RPMI7951 (cell line): Measurements from ENCODE around the gene CARNS1. TPM values are rescaled to one million over a fixed set of nuclear protein-coding genes. Genes with fewer than 3 reads are reported as not detected.
A peak's percentile ranks its signal among the peaks of the same experiment; 100 is the strongest.

Experiments
- DNase-seq: peaks from one replicate; pipeline ENCODE4 v3.0.0-alpha.2; 2012; ENCODE audit warnings: low read depth
- total RNA-seq: library from RNA; depleted of rRNA; stranded (reverse); fragments of >200 nt; shearing (Covaris generic); gene quantifications from 2 replicates; pipeline ENCODE4 v1.2.3, GENCODE V29; 2014

CARNS1 gene
- total RNA-seq, 1 experiment from 2014 or later: not detected

- DNase-seq: no peak
Observed at GRCh38 chr11:67441098-67441563, 25.7 kb downstream of the CARNS1 start.

GRCh38 chr11:67441731-67442351 lies 26.4 kb downstream of the CARNS1 start:
- no peak for DNase-seq

- DNase-seq: no peak
Observed at GRCh38 chr11:67442504-67443404, 27.3 kb downstream of the CARNS1 start.

- no peak for DNase-seq
Observed at GRCh38 chr11:67445515-67445914, 30.0 kb downstream of the CARNS1 start.

DNA sequence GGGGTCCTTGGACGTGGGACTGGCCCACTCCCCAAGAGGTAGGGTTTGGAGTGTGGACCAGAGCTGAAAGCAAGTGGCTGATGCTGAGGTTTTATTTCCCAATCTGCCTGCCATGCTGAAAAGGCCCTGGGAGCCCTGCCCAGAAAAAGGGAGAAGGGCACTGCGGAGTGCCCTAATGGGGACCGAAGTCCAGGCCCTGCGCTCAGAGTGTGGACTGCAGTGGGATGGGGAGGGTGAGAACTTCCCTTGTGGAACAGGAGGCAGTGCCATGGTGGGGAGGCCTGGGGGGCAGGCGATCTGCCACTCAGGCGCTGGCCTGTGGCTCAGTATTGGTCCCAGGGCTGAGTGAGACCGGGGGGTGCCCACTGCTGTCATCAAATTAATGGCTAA lies 32.7 kb downstream of the CARNS1 start:
- no peak for DNase-seq

GRCh38 chr11:67449116-67449844 lies 33.8 kb downstream of the CARNS1 start:
- DNase-seq: no peak

- no peak for DNase-seq
Observed at GRCh38 chr11:67450796-67451657, 35.5 kb downstream of the CARNS1 start.

DNA sequence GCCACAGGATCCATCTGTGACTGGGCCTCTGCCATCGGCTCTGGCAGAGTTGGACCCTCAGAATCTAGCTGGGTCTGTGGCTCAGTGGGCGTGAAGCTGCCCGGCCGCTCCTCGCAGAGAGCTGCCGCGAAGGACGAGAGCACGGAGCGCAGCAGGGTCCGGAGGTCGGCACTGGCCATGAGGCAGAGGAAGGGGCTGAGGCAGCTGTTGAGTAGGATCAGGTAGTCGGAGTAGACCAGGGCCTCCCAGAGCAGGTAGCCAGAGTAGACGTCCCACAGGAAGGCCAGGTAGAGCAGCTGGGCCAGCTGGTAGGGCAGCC lies 36.1 kb downstream of the CARNS1 start:
- DNase-seq: no peak

DNA sequence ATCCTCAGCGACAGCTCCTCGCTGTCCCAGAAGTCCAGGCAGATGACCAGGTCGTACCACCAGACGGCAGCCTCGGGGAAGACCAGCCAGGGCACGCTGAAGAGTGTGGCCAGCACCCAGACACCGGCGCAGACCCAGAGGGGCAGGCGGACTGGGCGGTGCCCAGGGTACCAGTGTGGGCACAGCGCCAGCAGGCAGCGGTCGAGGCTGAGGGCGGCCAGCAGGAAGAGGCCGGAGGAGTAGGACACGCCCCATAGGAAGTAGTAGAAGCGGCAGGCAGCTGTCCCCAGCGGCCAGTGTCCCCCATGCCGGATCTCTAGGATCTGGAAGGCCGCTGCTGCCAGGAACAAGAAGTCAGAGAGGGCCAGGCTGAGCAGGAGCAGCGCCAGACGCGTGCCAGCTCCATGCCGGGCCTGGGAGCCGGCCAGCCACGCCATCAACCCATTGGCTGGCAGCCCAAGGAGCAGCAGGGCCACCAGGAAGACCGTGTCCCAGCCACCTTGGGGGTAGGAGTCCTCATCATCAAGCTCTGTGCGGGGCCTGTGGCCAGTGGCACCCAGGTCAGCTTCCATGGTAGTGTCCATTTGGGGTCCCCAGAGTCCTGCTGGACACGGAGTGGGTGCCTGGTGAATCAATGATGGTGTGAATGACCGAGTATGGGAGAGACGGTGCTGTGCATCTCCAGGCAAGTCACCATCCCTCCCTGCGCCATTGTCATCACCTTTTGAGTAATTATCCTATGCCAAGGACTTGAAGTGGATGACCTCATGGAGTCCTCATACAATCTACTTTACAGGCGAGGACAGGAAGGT lies 36.9 kb downstream of the CARNS1 start, which contains the start of gene GPR152:
TSS of gene GPR152 (minus strand) at position 589 of the 812 bp plus-strand sequence. CDS start at position 584, 5 bp downstream.
- DNase-seq: no peak

GRCh38 chr11:67453816-67454732 lies 38.6 kb downstream of the CARNS1 start:
- DNase-seq: no peak

- no peak for DNase-seq
Observed at GRCh38 chr11:67455054-67455453, 39.6 kb downstream of the CARNS1 start, which contains the start of gene CABP4. Gene CABP4, plus strand, starts transcription at chr11:67455354. Its CDS starts 70 bp downstream, at chr11:67455424.

DNA sequence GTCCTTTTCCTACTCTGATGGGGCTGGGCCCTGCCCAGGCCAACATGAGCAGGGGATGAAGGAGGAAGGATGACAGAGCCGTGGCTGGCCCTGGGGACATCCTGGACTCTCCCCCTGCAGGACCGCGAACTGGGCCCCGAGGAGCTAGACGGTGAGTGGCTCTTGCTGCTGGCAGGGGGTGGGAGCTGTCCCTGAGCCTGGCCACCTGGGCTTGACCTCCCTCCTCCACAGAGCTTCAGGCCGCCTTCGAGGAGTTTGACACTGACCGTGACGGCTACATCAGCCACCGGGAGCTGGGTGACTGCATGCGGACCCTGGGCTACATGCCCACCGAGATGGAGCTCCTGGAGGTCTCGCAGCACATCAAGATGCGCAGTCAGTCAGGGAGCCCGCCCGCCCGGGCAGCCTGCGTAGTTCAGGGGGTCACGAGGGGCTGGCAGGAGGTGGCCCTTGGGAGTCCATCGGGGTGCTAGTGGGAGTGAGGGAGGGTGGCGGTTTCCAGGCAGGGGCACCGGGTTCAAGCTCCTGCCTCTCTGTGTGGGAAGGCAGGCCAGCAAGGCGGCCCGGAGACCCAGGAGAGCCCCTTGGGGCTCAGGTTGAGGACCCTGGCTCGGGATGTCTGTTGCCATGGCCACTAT lies 40.7 kb downstream of the CARNS1 start:
- no peak for DNase-seq

DNA sequence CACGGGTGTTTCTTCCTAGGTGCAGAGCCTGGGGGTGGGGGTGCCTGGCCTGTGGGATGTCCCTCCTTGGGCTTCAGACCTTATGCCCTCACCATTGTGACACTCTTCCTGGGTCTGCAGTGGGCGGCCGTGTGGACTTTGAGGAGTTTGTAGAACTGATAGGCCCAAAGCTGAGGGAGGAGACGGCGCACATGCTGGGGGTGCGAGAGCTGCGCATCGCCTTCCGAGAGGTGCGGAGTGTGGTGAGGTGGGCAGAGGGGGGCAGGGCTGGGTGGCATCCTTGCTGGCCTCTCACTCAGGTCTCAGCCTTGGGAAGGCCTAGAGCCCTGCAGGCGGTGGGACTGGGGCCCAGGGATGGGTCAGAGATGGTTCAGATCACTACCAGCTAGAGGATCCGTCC lies 42.0 kb downstream of the CARNS1 start:
- DNase-seq: no peak

GRCh38 chr11:67458266-67458665 lies 42.8 kb downstream of the CARNS1 start:
- no peak for DNase-seq

GRCh38 chr11:67463186-67463585 lies 47.7 kb downstream of the CARNS1 start:
- no peak for DNase-seq

- DNase-seq: peak; percentile 89
Observed at GRCh38 chr11:67463680-67464410, 48.4 kb downstream of the CARNS1 start.

DNA sequence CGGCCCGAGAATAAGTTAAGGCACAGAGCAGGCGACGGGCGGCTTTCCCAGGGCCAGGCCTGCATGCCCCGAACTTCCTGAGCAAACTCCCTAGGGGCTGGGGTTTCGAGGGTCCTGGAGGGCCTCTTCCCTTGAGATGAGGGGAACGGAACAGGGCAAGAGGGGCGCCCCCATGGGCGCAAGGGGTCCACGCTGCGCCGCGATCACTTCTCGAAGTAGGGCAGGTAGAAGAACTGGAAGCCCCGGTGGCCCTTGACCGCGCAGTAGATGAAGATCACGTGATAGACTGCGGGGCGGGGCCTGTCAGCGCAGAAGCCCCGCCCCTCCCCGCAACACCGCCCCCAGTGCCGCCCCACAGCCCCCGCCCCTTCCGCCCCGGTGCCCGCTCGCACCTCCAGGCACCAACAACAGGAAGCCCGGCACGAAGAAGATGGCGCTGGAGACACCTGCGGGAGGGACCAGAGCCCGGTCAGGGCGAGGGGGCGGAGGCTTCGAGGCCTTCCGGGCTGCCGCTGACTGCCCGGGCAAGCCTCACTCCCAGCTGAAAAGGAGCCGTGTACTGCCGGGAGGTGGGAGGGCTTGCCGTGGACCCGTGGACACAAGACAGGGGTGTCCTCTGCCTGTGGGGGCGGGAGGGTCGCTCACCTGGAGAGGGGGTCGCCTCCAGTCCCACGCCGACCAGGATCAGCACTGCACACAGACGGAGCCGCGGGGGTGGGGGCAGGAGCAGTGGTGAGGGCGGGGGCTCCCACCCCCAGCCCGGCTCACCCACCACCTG lies 49.1 kb downstream of the CARNS1 start:
- DNase-seq: peak; percentile 81

GRCh38 chr11:67465189-67465510 lies 49.7 kb downstream of the CARNS1 start:
- DNase-seq: no peak
